HEK293 (cell line): ENCODE measurements around the gene ANKRD33.

Source experiments
- CTCF ChIA-PET: fragments of 350-600 bp; formaldehyde crosslinking; extraction: SDS; loops from one replicate; lab custom pipeline; 2021; ENCODE audit warnings: antibody characterized with exemption; lab: Yijun Ruan, JAX
- POLR2A ChIA-PET: fragments of 300-600 bp; formaldehyde crosslinking; extraction: SDS; loops from one replicate; lab custom pipeline; 2020; ENCODE audit warnings: antibody characterized with exemption, inconsistent platforms; lab: Yijun Ruan, JAX
- H3K27ac ChIP-seq: fragments of 200-500 bp; sonication (Bioruptor generic); 2 replicates; pipeline ENCODE4 v1.5.1; 2014; ENCODE audit warnings: low read depth, low read length, control low read depth, inconsistent platforms; ENCODE audit errors: extremely low read depth
- H3K36me3 ChIP-seq, 2 experiments: fragments of 200-500 bp in 1 of 2; sonication (Bioruptor generic) in 1 of 2; 1 replicate in 1 of 2; 2 replicates in 1 of 2; pipeline ENCODE4 v1.5.1; 2014 to 2017; ENCODE audit warnings: inconsistent platforms in 2 of 2, low read length in 2 of 2; ENCODE audit not compliant: control insufficient read depth in 2 of 2, insufficient read depth in 1 of 2
- H3K4me1 ChIP-seq: fragments of 200-500 bp; sonication (Bioruptor generic); 2 replicates; pipeline ENCODE4 v1.5.1; 2014; ENCODE audit warnings: mild to moderate bottlenecking, low read length, inconsistent platforms; ENCODE audit not compliant: control insufficient read depth, insufficient read depth
- H3K4me3 ChIP-seq: 2 replicates; pipeline ENCODE4 v1.5.1; 2011; ENCODE audit warnings: low read depth, mild to moderate bottlenecking, control low read depth, low read length, moderate library complexity
- H3K9me3 ChIP-seq: fragments of 200-500 bp; sonication (Bioruptor generic); 2 replicates; pipeline ENCODE4 v1.5.1; 2014; ENCODE audit warnings: low read depth, low read length, inconsistent platforms; ENCODE audit not compliant: control insufficient read depth, insufficient read depth
- ATF2 ChIP-seq: fragments of 450-650 bp; formaldehyde crosslinking; IDR thresholded peaks from 2 replicates; pipeline ENCODE4 v1.5.1; 2016; ENCODE audit warnings: missing biosample characterization, missing genetic modification characterization, low read depth
- BCL11B ChIP-seq: fragments of 450-650 bp; formaldehyde crosslinking; IDR thresholded peaks from 2 replicates; pipeline ENCODE4 v1.5.1; 2016; ENCODE audit warnings: low read depth, missing biosample characterization, missing genetic modification characterization
- GFI1B ChIP-seq: fragments of 450-650 bp; formaldehyde crosslinking; IDR thresholded peaks from 2 replicates; pipeline ENCODE4 v1.5.1; 2016; ENCODE audit warnings: missing biosample characterization, missing genetic modification characterization
- KLF10 ChIP-seq: fragments of 450-650 bp; IDR thresholded peaks from 2 replicates; pipeline ENCODE4 v1.5.1; 2018; ENCODE audit warnings: missing biosample characterization, mild to moderate bottlenecking, missing genetic modification characterization
- SALL2 ChIP-seq: fragments of 450-650 bp; formaldehyde crosslinking; IDR thresholded peaks from 2 replicates; pipeline ENCODE4 v1.5.0; 2017; ENCODE audit warnings: missing biosample characterization, mild to moderate bottlenecking, missing genetic modification characterization, borderline replicate concordance
- SCRT1 ChIP-seq: fragments of 450-650 bp; formaldehyde crosslinking; IDR thresholded peaks from 2 replicates; pipeline ENCODE4 v1.5.1; 2016; ENCODE audit warnings: missing biosample characterization, missing genetic modification characterization, borderline replicate concordance
- SCRT2 ChIP-seq: fragments of 450-650 bp; formaldehyde crosslinking; IDR thresholded peaks from 2 replicates; pipeline ENCODE4 v1.5.1; 2016; ENCODE audit warnings: missing biosample characterization, missing genetic modification characterization
- SP3 ChIP-seq: fragments of 450-650 bp; formaldehyde crosslinking; IDR thresholded peaks from 2 replicates; pipeline ENCODE4 v1.5.1; 2016; ENCODE audit warnings: missing biosample characterization, missing genetic modification characterization
- ZBTB1 ChIP-seq: fragments of 450-650 bp; formaldehyde crosslinking; IDR thresholded peaks from 2 replicates; pipeline ENCODE4 v1.5.1; 2016; ENCODE audit warnings: missing biosample characterization, missing genetic modification characterization
- ZNF112 ChIP-seq: fragments of 450-650 bp; formaldehyde crosslinking; IDR thresholded peaks from 2 replicates; pipeline ENCODE4 v1.5.0; 2017; ENCODE audit warnings: missing biosample characterization, missing genetic modification characterization
- ZNF114 ChIP-seq: fragments of 450-650 bp; formaldehyde crosslinking; IDR thresholded peaks from 2 replicates; pipeline ENCODE4 v1.5.0; 2017; ENCODE audit warnings: missing biosample characterization, missing genetic modification characterization
- ZNF19 ChIP-seq: fragments of 450-650 bp; formaldehyde crosslinking; IDR thresholded peaks from 2 replicates; pipeline ENCODE4; 2016; ENCODE audit warnings: missing biosample characterization, missing genetic modification characterization, low read depth
- ZNF221 ChIP-seq: fragments of 450-650 bp; formaldehyde crosslinking; IDR thresholded peaks from 2 replicates; pipeline ENCODE4 v1.5.1; 2017; ENCODE audit warnings: missing biosample characterization, missing genetic modification characterization, borderline replicate concordance
- ZNF248 ChIP-seq: fragments of 450-650 bp; formaldehyde crosslinking; IDR thresholded peaks from 2 replicates; pipeline ENCODE4 v1.5.1; 2017; ENCODE audit warnings: missing biosample characterization, missing genetic modification characterization
- ZNF280D ChIP-seq: fragments of 450-650 bp; formaldehyde crosslinking; IDR thresholded peaks from 2 replicates; pipeline ENCODE4 v1.5.1; 2016; ENCODE audit warnings: missing biosample characterization, missing genetic modification characterization
- ZNF311 ChIP-seq: fragments of 450-650 bp; formaldehyde crosslinking; IDR thresholded peaks from 2 replicates; pipeline ENCODE4 v1.5.1; 2017; ENCODE audit warnings: missing biosample characterization, missing genetic modification characterization, borderline replicate concordance
- ZNF473 ChIP-seq: fragments of 450-650 bp; formaldehyde crosslinking; IDR thresholded peaks from 2 replicates; pipeline ENCODE4 v1.5.1; 2017; ENCODE audit warnings: missing biosample characterization, missing genetic modification characterization
- ZNF548 ChIP-seq: fragments of 450-650 bp; formaldehyde crosslinking; IDR thresholded peaks from 2 replicates; pipeline ENCODE4 v1.5.1; 2016; ENCODE audit warnings: missing biosample characterization, missing genetic modification characterization
- ZNF585B ChIP-seq: fragments of 450-650 bp; formaldehyde crosslinking; IDR thresholded peaks from 2 replicates; pipeline ENCODE4 v1.5.1; 2016; ENCODE audit warnings: missing biosample characterization, missing genetic modification characterization
- ZNF623 ChIP-seq: fragments of 450-650 bp; formaldehyde crosslinking; IDR thresholded peaks from 2 replicates; pipeline ENCODE4 v1.5.1; 2016; ENCODE audit warnings: missing biosample characterization, missing genetic modification characterization
- ZNF629 ChIP-seq: fragments of 450-650 bp; formaldehyde crosslinking; IDR thresholded peaks from 2 replicates; pipeline ENCODE4 v1.5.1; 2017; ENCODE audit warnings: missing biosample characterization, missing genetic modification characterization
- ZNF704 ChIP-seq: fragments of 450-650 bp; formaldehyde crosslinking; IDR thresholded peaks from 2 replicates; pipeline ENCODE4 v1.5.1; 2016; ENCODE audit warnings: missing biosample characterization, missing genetic modification characterization
- ZNF707 ChIP-seq: fragments of 450-650 bp; formaldehyde crosslinking; IDR thresholded peaks from 2 replicates; pipeline ENCODE4 v1.5.1; 2016; ENCODE audit warnings: missing biosample characterization, missing genetic modification characterization
- ZNF747 ChIP-seq: fragments of 450-650 bp; formaldehyde crosslinking; IDR thresholded peaks from 2 replicates; pipeline ENCODE4 v1.5.1; 2016; ENCODE audit warnings: missing biosample characterization, missing genetic modification characterization
- TF ChIP-seq, protein P1 (sequence below): fragments of 450-650 bp; formaldehyde crosslinking; IDR thresholded peaks from 2 replicates; pipeline ENCODE4 v1.5.1; 2016; ENCODE audit warnings: missing biosample characterization, missing genetic modification characterization
- TF ChIP-seq, protein P2 (sequence below): fragments of 450-650 bp; formaldehyde crosslinking; conservative IDR thresholded peaks from 2 replicates; pipeline ENCODE4 v1.5.1; 2016; ENCODE audit warnings: low read depth, missing biosample characterization, missing genetic modification characterization

The ANKRD33 gene

DNA sequence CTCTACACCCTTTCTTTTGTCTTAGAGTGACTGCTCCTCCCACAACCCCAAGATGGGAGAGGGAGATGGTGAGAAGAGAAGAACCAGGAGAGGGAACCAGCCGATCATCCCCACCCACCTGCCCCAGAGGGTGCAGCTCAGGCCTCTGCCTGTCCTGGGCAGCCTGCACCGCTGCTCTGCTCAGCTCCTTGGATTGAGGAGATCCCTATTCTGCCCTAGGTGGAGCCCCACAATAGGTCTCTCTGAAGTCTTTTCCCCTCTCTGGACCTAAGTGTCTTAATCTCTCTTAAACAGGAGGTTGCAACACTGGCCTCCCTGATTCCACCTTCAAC lies 2.2 kb downstream of the ANKRD33 start:
- POLR2A ChIA-PET, result no interaction called here
- no peaks in the 10 kb centered on the region for H3K9me3 ChIP-seq
- no peaks in the 10 kb centered on the region for H3K4me1 ChIP-seq
- no peak overlapping the region for H3K27ac ChIP-seq
- CTCF ChIA-PET, result interaction anchor here (0.6 to 2.8 kb wide), 4 partner anchors 14 to 136 kb away, joined by 3 to 15 read pairs (median 5); no protein-coding TSS in a partner anchor
- no peaks in the 10 kb centered on the region for H3K36me3 ChIP-seq
- H3K4me3 ChIP-seq, result no peak overlapping the region
- TF ChIP-seq ZNF112 (tag by site-specific recombination) (no peak), KLF10 (no peak), ATF2 (tag by site-specific recombination) (no peak), ZBTB1 (tag by site-specific recombination) (no peak), ZNF473 (tag by site-specific recombination) (no peak), ZNF311 (tag by site-specific recombination) (no peak), ZNF19 (tag by site-specific recombination) (no peak), ZNF248 (tag by site-specific recombination) (no peak), SALL2 (tag by site-specific recombination) (no peak), ZNF704 (tag by site-specific recombination) (no peak)
- TF ChIP-seq, protein P1, sequence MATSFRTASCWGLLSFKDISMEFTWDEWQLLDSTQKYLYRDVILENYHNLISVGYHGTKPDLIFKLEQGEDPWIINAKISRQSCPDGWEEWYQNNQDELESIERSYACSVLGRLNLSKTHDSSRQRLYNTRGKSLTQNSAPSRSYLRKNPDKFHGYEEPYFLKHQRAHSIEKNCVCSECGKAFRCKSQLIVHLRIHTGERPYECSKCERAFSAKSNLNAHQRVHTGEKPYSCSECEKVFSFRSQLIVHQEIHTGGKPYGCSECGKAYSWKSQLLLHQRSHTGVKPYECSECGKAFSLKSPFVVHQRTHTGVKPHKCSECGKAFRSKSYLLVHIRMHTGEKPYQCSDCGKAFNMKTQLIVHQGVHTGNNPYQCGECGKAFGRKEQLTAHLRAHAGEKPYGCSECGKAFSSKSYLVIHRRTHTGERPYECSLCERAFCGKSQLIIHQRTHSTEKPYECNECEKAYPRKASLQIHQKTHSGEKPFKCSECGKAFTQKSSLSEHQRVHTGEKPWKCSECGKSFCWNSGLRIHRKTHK (tag by site-specific recombination), result no peak
- TF ChIP-seq, protein P2, sequence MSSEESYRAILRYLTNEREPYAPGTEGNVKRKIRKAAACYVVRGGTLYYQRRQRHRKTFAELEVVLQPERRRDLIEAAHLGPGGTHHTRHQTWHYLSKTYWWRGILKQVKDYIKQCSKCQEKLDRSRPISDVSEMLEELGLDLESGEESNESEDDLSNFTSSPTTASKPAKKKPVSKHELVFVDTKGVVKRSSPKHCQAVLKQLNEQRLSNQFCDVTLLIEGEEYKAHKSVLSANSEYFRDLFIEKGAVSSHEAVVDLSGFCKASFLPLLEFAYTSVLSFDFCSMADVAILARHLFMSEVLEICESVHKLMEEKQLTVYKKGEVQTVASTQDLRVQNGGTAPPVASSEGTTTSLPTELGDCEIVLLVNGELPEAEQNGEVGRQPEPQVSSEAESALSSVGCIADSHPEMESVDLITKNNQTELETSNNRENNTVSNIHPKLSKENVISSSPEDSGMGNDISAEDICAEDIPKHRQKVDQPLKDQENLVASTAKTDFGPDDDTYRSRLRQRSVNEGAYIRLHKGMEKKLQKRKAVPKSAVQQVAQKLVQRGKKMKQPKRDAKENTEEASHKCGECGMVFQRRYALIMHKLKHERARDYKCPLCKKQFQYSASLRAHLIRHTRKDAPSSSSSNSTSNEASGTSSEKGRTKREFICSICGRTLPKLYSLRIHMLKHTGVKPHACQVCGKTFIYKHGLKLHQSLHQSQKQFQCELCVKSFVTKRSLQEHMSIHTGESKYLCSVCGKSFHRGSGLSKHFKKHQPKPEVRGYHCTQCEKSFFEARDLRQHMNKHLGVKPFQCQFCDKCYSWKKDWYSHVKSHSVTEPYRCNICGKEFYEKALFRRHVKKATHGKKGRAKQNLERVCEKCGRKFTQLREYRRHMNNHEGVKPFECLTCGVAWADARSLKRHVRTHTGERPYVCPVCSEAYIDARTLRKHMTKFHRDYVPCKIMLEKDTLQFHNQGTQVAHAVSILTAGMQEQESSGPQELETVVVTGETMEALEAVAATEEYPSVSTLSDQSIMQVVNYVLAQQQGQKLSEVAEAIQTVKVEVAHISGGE, result no peak

DNA sequence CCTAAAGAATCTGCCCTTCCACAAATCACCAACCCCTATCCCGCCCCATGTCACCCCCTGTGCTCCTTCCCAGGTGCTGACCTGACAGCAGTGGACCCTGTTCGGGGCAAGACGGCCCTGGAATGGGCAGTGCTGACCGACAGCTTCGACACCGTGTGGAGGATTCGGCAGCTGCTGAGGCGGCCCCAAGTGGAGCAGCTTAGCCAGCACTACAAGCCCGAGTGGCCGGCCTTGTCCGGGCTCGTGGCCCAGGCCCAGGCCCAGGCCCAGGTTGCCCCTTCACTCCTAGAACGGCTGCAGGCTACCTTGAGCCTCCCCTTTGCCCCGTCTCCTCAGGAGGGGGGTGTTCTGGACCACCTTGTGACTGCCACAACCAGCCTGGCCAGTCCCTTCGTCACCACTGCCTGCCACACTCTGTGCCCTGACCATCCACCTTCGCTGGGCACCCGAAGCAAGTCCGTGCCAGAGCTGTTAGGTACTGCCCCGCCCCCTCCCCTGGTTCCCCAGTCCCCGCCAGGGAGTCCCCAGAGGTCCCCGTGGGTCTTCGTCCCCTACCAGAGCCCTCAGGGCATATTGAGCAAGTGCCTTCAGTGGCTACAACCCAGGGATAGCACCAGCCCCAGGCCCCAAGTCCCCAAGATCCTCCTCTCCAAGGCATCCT lies 2.7 kb downstream of the ANKRD33 start:
- Histone ChIP-seq H3K36me3 (no peaks in the 10 kb centered on the region), H3K27ac (no peak overlapping the region), H3K4me3 (no peak overlapping the region), H3K4me1 (no peaks in the 10 kb centered on the region), H3K9me3 (no peaks in the 10 kb centered on the region)
- CTCF ChIA-PET, result interaction anchor here (0.6 to 4.6 kb wide), 6 partner anchors 15 to 135 kb away, joined by 3 to 40 read pairs (median 4); no protein-coding TSS in a partner anchor
- POLR2A ChIA-PET, result no interaction called here
- TF ChIP-seq SP3 (no peak), ZNF548 (no peak), GFI1B (tag by site-specific recombination) (no peak), ZNF707 (no peak), ZNF280D (tag by site-specific recombination) (no peak), ZNF747 (tag by site-specific recombination) (no peak), ZNF623 (tag by site-specific recombination) (no peak), SCRT2 (tag by site-specific recombination) (no peak), SCRT1 (tag by site-specific recombination) (no peak), ZNF114 (tag by site-specific recombination) (no peak), ZNF221 (tag by site-specific recombination) (no peak), BCL11B (tag by site-specific recombination) (no peak), ZNF585B (tag by site-specific recombination) (no peak), ZNF629 (tag by site-specific recombination) (no peak)
